ENCODE results near the gene XRN2. TPM values are rescaled to one million over a fixed set of nuclear protein-coding genes. Genes with fewer than 3 reads are reported as not detected.

The XRN2 gene
- total RNA-seq, 4 donors from 2014 or later, result 25.2 to 61.2 (median 47.1) TPM

DNA sequence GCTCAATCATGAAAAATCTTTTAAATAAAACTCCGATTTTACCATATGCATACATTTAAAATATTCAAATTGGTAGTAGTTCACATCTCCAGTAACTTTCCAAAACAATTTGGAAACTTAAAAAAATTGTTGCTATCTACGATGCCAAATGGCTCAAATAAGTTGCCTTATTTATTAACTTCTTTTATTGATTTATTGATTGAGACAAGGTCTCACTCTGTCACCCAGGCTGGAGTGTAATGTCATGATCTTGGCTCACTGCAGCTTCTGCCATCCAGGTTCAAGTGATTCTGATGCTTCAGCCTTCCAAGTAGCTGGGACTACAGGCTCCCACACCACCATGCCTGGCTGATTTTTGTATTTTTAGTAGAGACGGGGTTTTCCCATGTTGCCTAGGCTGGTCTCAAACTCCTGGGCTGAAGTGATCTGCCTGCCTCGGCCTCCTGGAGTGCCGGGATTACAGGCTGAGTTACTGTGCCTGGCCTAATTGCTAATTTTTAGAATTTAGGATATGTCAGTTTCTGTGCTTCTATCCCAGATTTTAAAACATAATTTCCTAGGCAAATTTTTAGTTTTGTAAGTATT lies 81.3 kb downstream of the XRN2 start:
- TF ChIP-seq POLR2A (IDR thresholded peaks at IDR 0.05), result no peak
- TF ChIP-seq, protein P1, sequence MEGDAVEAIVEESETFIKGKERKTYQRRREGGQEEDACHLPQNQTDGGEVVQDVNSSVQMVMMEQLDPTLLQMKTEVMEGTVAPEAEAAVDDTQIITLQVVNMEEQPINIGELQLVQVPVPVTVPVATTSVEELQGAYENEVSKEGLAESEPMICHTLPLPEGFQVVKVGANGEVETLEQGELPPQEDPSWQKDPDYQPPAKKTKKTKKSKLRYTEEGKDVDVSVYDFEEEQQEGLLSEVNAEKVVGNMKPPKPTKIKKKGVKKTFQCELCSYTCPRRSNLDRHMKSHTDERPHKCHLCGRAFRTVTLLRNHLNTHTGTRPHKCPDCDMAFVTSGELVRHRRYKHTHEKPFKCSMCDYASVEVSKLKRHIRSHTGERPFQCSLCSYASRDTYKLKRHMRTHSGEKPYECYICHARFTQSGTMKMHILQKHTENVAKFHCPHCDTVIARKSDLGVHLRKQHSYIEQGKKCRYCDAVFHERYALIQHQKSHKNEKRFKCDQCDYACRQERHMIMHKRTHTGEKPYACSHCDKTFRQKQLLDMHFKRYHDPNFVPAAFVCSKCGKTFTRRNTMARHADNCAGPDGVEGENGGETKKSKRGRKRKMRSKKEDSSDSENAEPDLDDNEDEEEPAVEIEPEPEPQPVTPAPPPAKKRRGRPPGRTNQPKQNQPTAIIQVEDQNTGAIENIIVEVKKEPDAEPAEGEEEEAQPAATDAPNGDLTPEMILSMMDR (IDR thresholded peaks at IDR 0.05), result no peak
- Histone ChIP-seq H3K4me3 (no peak overlapping the region), H3K9me3 (no peaks in the 10 kb centered on the region), H3K4me1 (no peaks in the 10 kb centered on the region), H3K36me3 (peaks cover 0 to 92% (median 29%) of the 10 kb centered on the region in 3 donors), H3K27me3 (no peaks in the 10 kb centered on the region), H3K27ac (no peak overlapping the region)
- intact Hi-C loops (cut with DNase I), result no loop called here
- WGBS, 2 donors, result 84 to 86% methylated on average over 5 of the region's 5 CpGs
- DNase-seq, result no peak

DNA sequence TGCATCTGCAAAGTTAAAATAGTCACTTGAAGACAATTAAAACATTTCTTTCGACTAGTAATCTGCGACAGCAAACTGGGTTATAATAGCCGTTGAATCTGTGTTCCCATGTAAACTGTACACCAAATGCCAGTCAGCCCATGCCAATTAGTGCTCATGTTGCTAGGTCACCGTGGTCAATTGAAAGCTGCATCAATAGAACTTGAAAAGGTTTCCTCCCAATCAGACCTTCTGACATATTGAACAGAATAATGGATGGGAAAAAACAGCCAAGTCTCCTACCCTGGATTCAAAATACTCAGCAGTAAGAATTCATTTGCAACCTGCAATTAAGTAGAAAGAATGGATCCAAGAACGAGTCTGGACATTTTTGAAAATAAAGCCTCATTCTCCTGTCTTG lies 83.0 kb downstream of the XRN2 start:
- TF ChIP-seq, protein P1 (IDR thresholded peaks at IDR 0.05), result no peak
- TF ChIP-seq POLR2A (IDR thresholded peaks at IDR 0.05), result no peak
- H3K4me3 ChIP-seq, result no peak overlapping the region
- H3K9me3 ChIP-seq, result no peaks in the 10 kb centered on the region
- DNase-seq, result no peak
- H3K27ac ChIP-seq, result no peak overlapping the region
- 91 to 97% methylated on average over 5 of the region's 5 CpGs for WGBS, 2 donors
- H3K27me3 ChIP-seq, result peaks cover 0 to 5% (median 0%) of the 10 kb centered on the region in 4 donors
- no peaks in the 10 kb centered on the region for H3K4me1 ChIP-seq
- H3K36me3 ChIP-seq, result peaks cover 0 to 91% (median 23%) of the 10 kb centered on the region in 3 donors
- intact Hi-C loops (cut with DNase I), result no loop called here

DNA sequence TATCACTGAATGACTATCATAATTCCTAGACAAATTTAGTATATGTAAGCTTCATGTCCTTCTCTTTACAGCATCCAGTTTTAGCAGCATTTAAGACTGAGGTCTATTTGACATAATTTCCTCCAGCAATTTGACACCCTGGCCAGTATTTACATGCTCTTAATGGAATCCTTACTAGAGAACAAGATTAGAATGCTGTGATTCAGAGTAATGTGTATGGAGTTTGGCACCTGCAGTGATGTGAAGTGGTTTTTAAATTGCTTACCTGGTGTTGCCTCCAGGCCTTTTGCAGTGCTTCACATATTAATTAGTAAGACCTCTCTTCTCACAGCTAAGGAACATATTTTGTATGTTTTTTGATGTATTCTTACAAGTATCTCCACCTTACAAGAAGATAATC lies 84.4 kb downstream of the XRN2 start:
- intact Hi-C loops (cut with DNase I), result no loop called here
- Histone ChIP-seq H3K36me3 (peaks cover 0 to 82% (median 19%) of the 10 kb centered on the region in 3 donors), H3K9me3 (no peaks in the 10 kb centered on the region), H3K27ac (no peak overlapping the region), H3K4me3 (no peak overlapping the region), H3K27me3 (peaks cover 0 to 19% (median 3%) of the 10 kb centered on the region in 4 donors), H3K4me1 (peaks cover 0 to 5% (median 0%) of the 10 kb centered on the region in 3 donors)
- DNase-seq, result no peak
- TF ChIP-seq, protein P1 (IDR thresholded peaks at IDR 0.05), result no peak
- no peak for TF ChIP-seq POLR2A (IDR thresholded peaks at IDR 0.05)

DNA sequence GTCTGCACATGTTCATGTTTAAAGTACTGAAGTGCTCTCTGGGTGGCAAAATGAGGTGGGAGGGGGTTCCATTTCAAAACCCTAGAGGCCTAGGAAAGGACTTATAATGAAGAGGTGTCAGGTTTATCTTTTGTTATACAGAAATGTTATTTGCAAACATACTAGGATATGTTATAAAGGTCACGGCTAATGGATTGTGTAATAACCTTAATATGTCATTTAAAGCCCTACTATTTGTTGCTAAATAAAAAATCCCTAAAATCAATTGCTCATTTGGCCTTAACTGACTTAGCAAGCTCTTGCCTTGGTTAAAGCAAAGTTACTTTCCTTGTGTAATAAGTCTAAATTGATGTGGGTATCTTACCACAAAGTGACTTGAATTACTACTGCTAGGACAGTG lies 85.4 kb downstream of the XRN2 start:
- no peak for DNase-seq
- intact Hi-C loops (cut with DNase I), result no loop called here
- H3K4me1 ChIP-seq, result peaks cover 0 to 5% (median 0%) of the 10 kb centered on the region in 3 donors
- H3K4me3 ChIP-seq, result no peak overlapping the region
- peaks cover 0 to 72% (median 9%) of the 10 kb centered on the region in 3 donors for H3K36me3 ChIP-seq
- no peak overlapping the region for H3K27ac ChIP-seq
- WGBS, 2 donors, result 79 to 100% methylated on average over 1 of the region's 1 CpG
- no peaks in the 10 kb centered on the region for H3K9me3 ChIP-seq
- peaks cover 0 to 29% (median 7%) of the 10 kb centered on the region in 4 donors for H3K27me3 ChIP-seq
- no peak for TF ChIP-seq POLR2A (IDR thresholded peaks at IDR 0.05)
- TF ChIP-seq, protein P1 (IDR thresholded peaks at IDR 0.05), result no peak

DNA sequence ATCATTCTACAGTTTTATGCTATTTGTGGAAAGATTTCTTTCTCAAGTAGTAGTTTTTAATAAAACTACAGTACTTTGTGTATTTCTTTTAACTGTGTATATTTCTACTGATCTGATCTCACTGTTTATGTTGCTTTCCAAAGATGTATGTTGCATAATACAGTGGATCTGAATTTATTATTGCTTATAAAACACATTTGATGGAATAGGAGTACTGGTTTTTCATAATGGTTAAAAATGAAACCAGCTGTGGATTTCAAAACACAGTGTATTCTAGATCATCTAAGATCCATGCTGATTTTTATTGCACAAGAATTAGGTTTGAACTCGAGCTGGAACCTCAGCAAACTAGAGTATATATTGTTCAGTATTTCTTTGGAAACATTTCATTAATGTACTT lies 86.2 kb downstream of the XRN2 start:
- WGBS, 2 donors, result 0% methylated on average over 1 of the region's 1 CpG
- Histone ChIP-seq H3K27ac (no peak overlapping the region), H3K4me3 (no peak overlapping the region), H3K4me1 (peaks cover 0 to 5% (median 0%) of the 10 kb centered on the region in 3 donors), H3K27me3 (peaks cover 0 to 37% (median 11%) of the 10 kb centered on the region in 4 donors), H3K36me3 (peaks cover 0 to 64% (median 7%) of the 10 kb centered on the region in 3 donors), H3K9me3 (no peaks in the 10 kb centered on the region)
- no peak for DNase-seq
- TF ChIP-seq, protein P1 (IDR thresholded peaks at IDR 0.05), result no peak
- TF ChIP-seq POLR2A (IDR thresholded peaks at IDR 0.05), result no peak
- intact Hi-C loops (cut with DNase I), result no loop called here

Measured in esophagus squamous epithelium (tissue), 5 donors.